ENCODE results near the gene AGO3. TPM values are rescaled to one million over a fixed set of nuclear protein-coding genes. Genes with fewer than 3 reads are reported as not detected.

Gene AGO3
- total and polyA plus RNA-seq, 7 donors: 2.2 to 17.6 (median 10.4) TPM

DNA sequence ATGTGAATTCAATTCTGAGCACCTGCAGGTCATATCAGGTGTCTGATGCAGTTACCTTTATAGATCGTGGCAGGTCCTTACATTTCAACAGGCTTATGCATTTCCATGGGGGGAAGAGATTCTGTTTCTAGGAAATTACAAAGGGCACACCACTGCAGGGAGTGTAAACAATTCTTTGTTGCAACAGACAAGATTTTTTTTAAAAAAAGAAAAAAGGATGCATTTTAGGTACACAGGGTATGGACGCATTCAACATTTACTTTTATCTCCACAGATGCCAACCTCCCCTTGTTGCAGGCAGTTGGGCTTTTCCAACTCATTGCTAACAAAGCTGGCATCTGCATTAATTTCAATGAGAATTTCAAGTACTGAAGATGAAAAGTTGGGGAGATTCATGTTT, 139.4 kb downstream of the AGO3 start:
- no peaks in the 10 kb centered on the region for H3K27me3 ChIP-seq (ENCODE audit: insufficient read depth in 3 of 3, low read length in 2 of 3)
- WGBS, 3 donors: 64 to 74% (median 65%) methylated on average over 2 of the region's 2 CpGs
- intact Hi-C loops (cut with DNase I): no loop called here

DNA sequence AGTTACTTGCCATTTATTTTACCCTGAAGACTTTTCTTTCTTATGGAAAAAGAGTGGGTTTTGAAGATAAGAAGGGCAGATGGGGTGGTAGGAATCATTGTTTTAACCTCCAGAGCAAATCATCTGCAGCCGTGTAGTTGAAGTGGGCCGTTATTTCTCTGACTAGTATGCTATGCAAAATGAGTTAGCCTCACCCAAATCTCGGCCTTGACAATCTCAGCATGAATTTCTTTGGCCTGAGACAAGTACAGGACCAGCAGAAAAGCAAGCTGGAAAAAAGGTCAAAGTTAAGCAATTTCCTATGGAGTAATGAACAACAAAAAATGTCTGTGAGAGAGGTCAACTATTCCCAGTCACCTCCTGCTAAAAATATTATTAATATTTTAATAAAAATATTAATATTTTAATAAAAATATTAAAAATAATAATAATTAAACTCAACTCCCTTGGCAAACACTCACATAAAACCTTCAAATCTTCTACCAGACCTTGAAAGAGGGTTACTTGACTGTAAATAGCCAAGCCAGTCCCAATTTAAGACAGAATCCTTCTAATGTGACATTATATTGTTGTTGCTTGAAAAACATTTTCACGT, 146.2 kb downstream of the AGO3 start:
- no peak for ATAC-seq
- H3K4me1 ChIP-seq: no peaks in the 10 kb centered on the region
- H3K36me3 ChIP-seq (ENCODE audit: insufficient read depth in 1 of 2, low read depth in 1 of 2): no peaks in the 10 kb centered on the region
- H3K4me3 ChIP-seq: no peak overlapping the region
- H3K9me3 ChIP-seq: no peaks in the 10 kb centered on the region
- intact Hi-C loops (cut with DNase I): no loop called here
- H3K27me3 ChIP-seq (ENCODE audit: insufficient read depth in 3 of 3, low read length in 2 of 3): peaks cover 0 to 18% (median 0%) of the 10 kb centered on the region in 3 donors
- DNase-seq: no peak
- TF ChIP-seq, protein P1, sequence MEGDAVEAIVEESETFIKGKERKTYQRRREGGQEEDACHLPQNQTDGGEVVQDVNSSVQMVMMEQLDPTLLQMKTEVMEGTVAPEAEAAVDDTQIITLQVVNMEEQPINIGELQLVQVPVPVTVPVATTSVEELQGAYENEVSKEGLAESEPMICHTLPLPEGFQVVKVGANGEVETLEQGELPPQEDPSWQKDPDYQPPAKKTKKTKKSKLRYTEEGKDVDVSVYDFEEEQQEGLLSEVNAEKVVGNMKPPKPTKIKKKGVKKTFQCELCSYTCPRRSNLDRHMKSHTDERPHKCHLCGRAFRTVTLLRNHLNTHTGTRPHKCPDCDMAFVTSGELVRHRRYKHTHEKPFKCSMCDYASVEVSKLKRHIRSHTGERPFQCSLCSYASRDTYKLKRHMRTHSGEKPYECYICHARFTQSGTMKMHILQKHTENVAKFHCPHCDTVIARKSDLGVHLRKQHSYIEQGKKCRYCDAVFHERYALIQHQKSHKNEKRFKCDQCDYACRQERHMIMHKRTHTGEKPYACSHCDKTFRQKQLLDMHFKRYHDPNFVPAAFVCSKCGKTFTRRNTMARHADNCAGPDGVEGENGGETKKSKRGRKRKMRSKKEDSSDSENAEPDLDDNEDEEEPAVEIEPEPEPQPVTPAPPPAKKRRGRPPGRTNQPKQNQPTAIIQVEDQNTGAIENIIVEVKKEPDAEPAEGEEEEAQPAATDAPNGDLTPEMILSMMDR (IDR thresholded peaks at IDR 0.05): no peak
- no peak overlapping the region for H3K27ac ChIP-seq
- WGBS, 3 donors: 48 to 60% (median 53%) methylated on average over 4 of the region's 4 CpGs

More for the DNA sequence above, 139.4 kb downstream of the AGO3 start:
- H3K36me3 ChIP-seq (ENCODE audit: insufficient read depth in 1 of 2, low read depth in 1 of 2): no peaks in the 10 kb centered on the region
- no peak for ATAC-seq
- no peak for DNase-seq
- H3K4me1 ChIP-seq: no peaks in the 10 kb centered on the region
- no peak overlapping the region for H3K4me3 ChIP-seq
- no peaks in the 10 kb centered on the region for H3K9me3 ChIP-seq
- TF ChIP-seq, protein P1 (IDR thresholded peaks at IDR 0.05): no peak
- no peak overlapping the region for H3K27ac ChIP-seq

DNA sequence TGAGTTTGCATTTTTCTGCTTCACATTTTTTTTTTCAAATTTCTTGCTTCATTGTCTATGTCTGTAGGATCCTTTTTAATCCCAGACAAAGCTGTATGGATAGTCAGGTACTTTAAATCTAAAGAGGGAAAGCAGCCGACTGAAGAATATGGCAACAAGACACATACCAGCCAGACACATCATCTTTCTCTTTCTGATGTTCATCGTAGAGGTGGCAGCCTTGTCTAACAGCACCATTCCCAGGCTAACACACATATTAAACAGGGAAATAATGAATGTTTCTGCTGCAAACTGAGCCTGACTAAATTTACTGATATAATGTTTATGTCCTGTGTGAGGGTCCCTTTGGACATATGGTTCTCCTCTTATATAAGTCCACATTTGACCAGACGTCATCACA, 149.3 kb downstream of the AGO3 start:
- intact Hi-C loops (cut with DNase I): no loop called here
- peaks cover 0 to 49% (median 3%) of the 10 kb centered on the region in 3 donors for H3K27me3 ChIP-seq (ENCODE audit: insufficient read depth in 3 of 3, low read length in 2 of 3)
- no peak overlapping the region for H3K4me3 ChIP-seq
- ATAC-seq (no peak), DNase-seq (no peak)
- TF ChIP-seq, protein P1 (IDR thresholded peaks at IDR 0.05): no peak
- H3K36me3 ChIP-seq (ENCODE audit: insufficient read depth in 1 of 2, low read depth in 1 of 2): no peaks in the 10 kb centered on the region
- 50 to 62% (median 62%) methylated on average over 3 of the region's 3 CpGs for WGBS, 3 donors
- H3K9me3 ChIP-seq: no peaks in the 10 kb centered on the region
- peaks cover 4% of the 10 kb centered on the region for H3K4me1 ChIP-seq
- no peak overlapping the region for H3K27ac ChIP-seq

DNA sequence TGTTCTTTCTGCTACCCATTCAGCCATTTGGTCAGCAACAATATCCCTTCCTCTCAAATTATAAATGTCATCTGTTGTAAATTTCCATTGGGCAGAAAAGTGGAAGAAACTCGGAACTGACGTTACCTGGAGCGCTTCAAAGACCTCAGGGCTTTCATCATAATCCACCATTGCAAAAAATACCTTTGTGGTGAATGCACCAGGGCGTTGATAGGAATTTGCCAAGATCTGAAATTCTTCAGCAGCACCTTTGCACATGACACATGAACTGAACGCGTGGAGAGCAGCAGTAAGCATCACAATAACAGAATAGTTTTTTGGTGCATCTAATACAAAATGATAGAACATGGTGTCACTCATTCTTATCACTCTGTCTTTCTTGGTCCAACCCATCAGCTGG, 149.9 kb downstream of the AGO3 start:
- Histone ChIP-seq H3K4me1 (peaks cover 4% of the 10 kb centered on the region), H3K27ac (no peak overlapping the region), H3K36me3 (ENCODE audit: insufficient read depth in 1 of 2, low read depth in 1 of 2) (no peaks in the 10 kb centered on the region), H3K4me3 (no peak overlapping the region), H3K9me3 (no peaks in the 10 kb centered on the region), H3K27me3 (ENCODE audit: insufficient read depth in 3 of 3, low read length in 2 of 3) (peaks cover 0 to 53% (median 4%) of the 10 kb centered on the region in 3 donors)
- DNase-seq (no peak), ATAC-seq (no peak)
- 70 to 77% (median 71%) methylated on average over 6 of the region's 6 CpGs for WGBS, 3 donors
- intact Hi-C loops (cut with DNase I): no loop called here
- TF ChIP-seq, protein P1 (IDR thresholded peaks at IDR 0.05): no peak
